Hepatocyte (in vitro differentiated cells): ENCODE measurements around the gene STXBP5L.
"Not testable (repeated sequence)": the region's sequence is repeated elsewhere in the genome, so short reads cannot be mapped to it uniquely, and the experiment has no call there.

ENCODE experiments used
- EZH2 ChIP-seq: fragments of 200-600 bp; sonication (generic); IDR thresholded peaks from 2 replicates; pipeline ENCODE4 v1.6.1; 2016; ENCODE audit warnings: antibody characterized with exemption, mild to moderate bottlenecking, borderline replicate concordance
- EZH2phosphoT487 ChIP-seq: fragments of 200-600 bp; sonication (generic); IDR thresholded peaks from one replicate; pipeline ENCODE4 v1.6.1; 2018; ENCODE audit warnings: antibody characterized with exemption, mild to moderate bottlenecking, low read depth, moderate library complexity; ENCODE audit not compliant: unreplicated experiment, severe bottlenecking
- TF ChIP-seq, protein P1 (sequence below): fragments of 200-600 bp; sonication (generic); IDR thresholded peaks from 2 replicates; pipeline ENCODE4 v1.5.1; 2016; ENCODE audit warnings: antibody characterized with exemption, mild to moderate bottlenecking; ENCODE audit not compliant: poor library complexity

DNA sequence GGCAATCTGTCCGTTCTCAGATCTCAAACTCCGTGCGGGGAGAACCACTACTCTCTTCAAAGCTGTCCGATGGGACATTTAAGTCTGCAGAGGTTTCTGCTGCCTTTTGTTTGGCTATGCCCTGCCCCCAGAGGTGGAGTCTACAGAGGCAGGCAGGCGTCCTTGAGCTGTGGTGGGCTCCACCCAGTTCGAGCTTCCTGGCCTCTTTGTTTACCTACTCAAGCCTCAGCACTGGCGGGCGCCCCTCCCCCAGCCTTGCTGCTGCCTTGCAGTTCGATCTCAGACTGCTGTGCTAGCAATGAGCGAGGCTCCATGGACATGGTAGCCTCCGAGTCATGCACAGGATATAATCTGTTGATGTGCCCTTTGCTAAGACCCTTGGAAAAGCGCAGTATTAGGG, 543.7 kb downstream of the STXBP5L start:
- TF ChIP-seq, protein P1, sequence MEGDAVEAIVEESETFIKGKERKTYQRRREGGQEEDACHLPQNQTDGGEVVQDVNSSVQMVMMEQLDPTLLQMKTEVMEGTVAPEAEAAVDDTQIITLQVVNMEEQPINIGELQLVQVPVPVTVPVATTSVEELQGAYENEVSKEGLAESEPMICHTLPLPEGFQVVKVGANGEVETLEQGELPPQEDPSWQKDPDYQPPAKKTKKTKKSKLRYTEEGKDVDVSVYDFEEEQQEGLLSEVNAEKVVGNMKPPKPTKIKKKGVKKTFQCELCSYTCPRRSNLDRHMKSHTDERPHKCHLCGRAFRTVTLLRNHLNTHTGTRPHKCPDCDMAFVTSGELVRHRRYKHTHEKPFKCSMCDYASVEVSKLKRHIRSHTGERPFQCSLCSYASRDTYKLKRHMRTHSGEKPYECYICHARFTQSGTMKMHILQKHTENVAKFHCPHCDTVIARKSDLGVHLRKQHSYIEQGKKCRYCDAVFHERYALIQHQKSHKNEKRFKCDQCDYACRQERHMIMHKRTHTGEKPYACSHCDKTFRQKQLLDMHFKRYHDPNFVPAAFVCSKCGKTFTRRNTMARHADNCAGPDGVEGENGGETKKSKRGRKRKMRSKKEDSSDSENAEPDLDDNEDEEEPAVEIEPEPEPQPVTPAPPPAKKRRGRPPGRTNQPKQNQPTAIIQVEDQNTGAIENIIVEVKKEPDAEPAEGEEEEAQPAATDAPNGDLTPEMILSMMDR: not testable (repeated sequence)
- TF ChIP-seq EZH2, EZH2phosphoT487: not testable (repeated sequence)
